Tibial artery (tissue), 4 donors: Measurements from ENCODE around the gene AQP5.

Experiments used
- DNase-seq, 2 donors: peaks; one replicate each; pipeline ENCODE4 v3.0.0-alpha.2; 2019
- H3K27ac ChIP-seq, 2 donors: fragments of 200-600 bp; sonication (generic) in 1 of 2; 1 replicate in 1 of 2; 2 replicates in 1 of 2; pipeline ENCODE4 v1.5.1; 2018 to 2019; ENCODE audit warnings: mild to moderate bottlenecking in 1 of 2
- H3K27me3 ChIP-seq, 2 donors: fragments of 200-600 bp; sonication (generic) in 1 of 2; one replicate each; pipeline versions ENCODE4 v1.5.1 to v1.6.0; 2016 to 2019
- H3K36me3 ChIP-seq, 3 donors: fragments of 200-600 bp; sonication (generic) in 2 of 3; one replicate each; pipeline ENCODE4 v1.5.1; 2016 to 2019; ENCODE audit warnings: mild to moderate bottlenecking in 2 of 3
- H3K4me1 ChIP-seq, 4 donors: fragments of 200-600 bp; sonication (generic) in 2 of 4; 1 replicate in 3 of 4; 2 replicates in 1 of 4; pipeline ENCODE4 v1.5.1; 2016 to 2019
- H3K4me3 ChIP-seq, 2 donors: fragments of 200-600 bp; sonication (generic) in 1 of 2; 1 replicate in 1 of 2; 2 replicates in 1 of 2; pipeline ENCODE4 v1.5.1; 2018 to 2019; ENCODE audit warnings: mild to moderate bottlenecking in 2 of 2
- H3K9me3 ChIP-seq, 3 donors: fragments of 200-600 bp; sonication (generic) in 1 of 3; one replicate each; pipeline ENCODE4 v1.5.1; 2016 to 2019
- intact Hi-C: fragments of 100-400 bp; cut with DNase I; formaldehyde crosslinking; loops from one replicate; pipeline ENCODE4 v1.15.0; 2023; ENCODE audit warnings: low total_unique reads
- TF ChIP-seq, protein P1 (sequence below), 2 experiments: fragments of 200-600 bp in 1 of 2; fragments of 450-650 bp in 1 of 2; IDR thresholded peaks; one replicate each; pipeline ENCODE4 v1.5.1; 2017 to 2019; ENCODE audit warnings: antibody characterized with exemption in 2 of 2, mild to moderate bottlenecking in 1 of 2, moderate library complexity in 1 of 2

AQP5 gene

DNA sequence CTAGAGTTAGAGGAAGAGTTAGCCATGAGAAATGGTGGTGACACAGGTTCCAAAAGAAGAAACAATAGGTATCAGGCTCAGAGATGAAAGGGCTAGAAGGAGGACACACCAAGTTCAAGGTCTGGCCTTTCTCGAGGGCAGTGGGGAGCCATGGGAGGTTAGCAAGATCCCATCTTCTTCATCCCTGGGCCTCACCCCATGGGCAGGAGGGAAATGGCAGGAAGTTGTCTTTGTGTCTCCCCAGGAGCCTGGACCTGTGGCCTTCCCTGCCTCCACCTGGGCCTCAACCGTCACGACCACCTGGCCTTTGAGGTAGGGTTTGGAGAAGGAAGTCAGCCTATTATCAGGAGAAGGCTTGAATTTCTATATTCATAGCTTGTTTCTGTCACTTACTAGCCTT is 17.0 kb upstream of the AQP5 start:
- Histone ChIP-seq H3K4me3 (no peak overlapping the region), H3K27me3 (peaks cover 0 to 2% of the 10 kb centered on the region in 2 donors), H3K4me1 (peaks cover 0 to 10% (median 5%) of the 10 kb centered on the region in 4 donors), H3K36me3 (no peaks in the 10 kb centered on the region), H3K9me3 (no peaks in the 10 kb centered on the region), H3K27ac (no peak overlapping the region)
- TF ChIP-seq, protein P1, sequence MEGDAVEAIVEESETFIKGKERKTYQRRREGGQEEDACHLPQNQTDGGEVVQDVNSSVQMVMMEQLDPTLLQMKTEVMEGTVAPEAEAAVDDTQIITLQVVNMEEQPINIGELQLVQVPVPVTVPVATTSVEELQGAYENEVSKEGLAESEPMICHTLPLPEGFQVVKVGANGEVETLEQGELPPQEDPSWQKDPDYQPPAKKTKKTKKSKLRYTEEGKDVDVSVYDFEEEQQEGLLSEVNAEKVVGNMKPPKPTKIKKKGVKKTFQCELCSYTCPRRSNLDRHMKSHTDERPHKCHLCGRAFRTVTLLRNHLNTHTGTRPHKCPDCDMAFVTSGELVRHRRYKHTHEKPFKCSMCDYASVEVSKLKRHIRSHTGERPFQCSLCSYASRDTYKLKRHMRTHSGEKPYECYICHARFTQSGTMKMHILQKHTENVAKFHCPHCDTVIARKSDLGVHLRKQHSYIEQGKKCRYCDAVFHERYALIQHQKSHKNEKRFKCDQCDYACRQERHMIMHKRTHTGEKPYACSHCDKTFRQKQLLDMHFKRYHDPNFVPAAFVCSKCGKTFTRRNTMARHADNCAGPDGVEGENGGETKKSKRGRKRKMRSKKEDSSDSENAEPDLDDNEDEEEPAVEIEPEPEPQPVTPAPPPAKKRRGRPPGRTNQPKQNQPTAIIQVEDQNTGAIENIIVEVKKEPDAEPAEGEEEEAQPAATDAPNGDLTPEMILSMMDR (IDR thresholded peaks at IDR 0.05): no peak
- no peak for DNase-seq
- intact Hi-C loops: loop anchor here (10.0 kb wide), 1 partner anchor 80 kb away; no protein-coding TSS in a partner anchor

DNA sequence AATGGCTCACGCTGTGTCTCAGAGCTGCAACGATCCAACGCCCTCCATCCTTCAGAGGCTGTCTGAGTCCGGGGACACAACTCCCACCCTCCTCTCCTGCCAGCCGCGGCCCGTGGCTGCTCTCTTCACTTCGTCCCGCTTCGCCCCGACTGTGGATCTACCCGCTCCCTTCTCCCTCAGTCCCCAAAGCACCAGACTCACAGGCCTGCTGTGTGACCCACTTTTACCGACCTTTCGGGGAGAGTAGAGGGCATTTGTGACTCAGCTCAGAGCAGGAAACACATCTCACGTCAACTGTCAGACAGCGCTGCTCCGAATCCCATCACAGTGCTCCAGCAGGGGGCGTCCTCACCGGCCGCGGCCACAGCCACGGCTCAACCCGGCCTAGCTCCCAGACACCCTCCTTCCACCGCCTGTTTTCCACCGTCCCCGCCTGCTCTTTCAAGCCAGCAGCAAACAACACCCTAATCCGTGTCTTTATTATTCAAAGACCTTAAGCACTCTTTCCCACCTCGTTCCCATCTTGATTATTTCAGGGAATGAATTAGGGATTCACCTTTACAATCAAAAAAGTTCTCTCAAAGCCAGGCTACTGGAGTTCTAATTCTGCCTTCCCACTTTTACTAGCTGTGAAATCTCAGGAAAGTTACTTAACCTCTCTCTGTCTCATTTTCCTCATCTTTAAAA is 16.1 kb upstream of the AQP5 start:
- peak overlapping the region in 1 of 2 donors; percentile 37 for H3K27ac ChIP-seq
- TF ChIP-seq, protein P1 (IDR thresholded peaks at IDR 0.05): peak; percentile 68 to 87
- peak overlapping the region in 1 of 2 donors; percentile 36 for H3K4me3 ChIP-seq
- intact Hi-C loops: loop anchor here (10.0 kb wide), 1 partner anchor 81 kb away; no protein-coding TSS in a partner anchor
- no peaks in the 10 kb centered on the region for H3K9me3 ChIP-seq
- peaks cover 0 to 9% of the 10 kb centered on the region in 2 donors for H3K27me3 ChIP-seq
- H3K4me1 ChIP-seq: peaks cover 0 to 10% (median 5%) of the 10 kb centered on the region in 4 donors
- peak; percentile 69 to 85 for DNase-seq
- no peaks in the 10 kb centered on the region for H3K36me3 ChIP-seq

DNA sequence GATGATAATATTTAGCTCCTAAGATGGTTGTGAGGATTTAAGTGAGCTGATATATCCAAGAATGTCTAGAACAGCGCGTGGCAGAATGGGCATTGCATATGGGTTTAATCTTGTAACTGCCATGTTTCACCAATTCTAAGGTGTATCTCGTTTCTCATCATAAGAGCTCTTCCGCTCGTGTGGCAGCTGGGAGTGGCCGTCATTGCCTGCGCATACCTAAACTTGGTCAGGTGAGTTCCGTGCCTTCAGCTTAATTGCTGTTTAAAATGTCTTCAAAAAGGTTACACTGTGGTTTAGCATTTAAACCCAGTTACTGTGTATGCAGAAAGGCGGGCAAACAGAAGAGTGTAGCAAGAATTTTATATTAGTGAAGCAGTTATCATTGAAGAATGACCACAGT is 15.6 kb upstream of the AQP5 start:
- intact Hi-C loops: loop anchor here (10.0 kb wide), 1 partner anchor 81 kb away; no protein-coding TSS in a partner anchor
- Histone ChIP-seq H3K36me3 (no peaks in the 10 kb centered on the region), H3K27me3 (peaks cover 0 to 14% of the 10 kb centered on the region in 2 donors), H3K27ac (no peak overlapping the region), H3K9me3 (no peaks in the 10 kb centered on the region), H3K4me3 (no peak overlapping the region), H3K4me1 (peaks cover 0 to 10% (median 5%) of the 10 kb centered on the region in 4 donors)
- TF ChIP-seq, protein P1 (IDR thresholded peaks at IDR 0.05): no peak
- DNase-seq: no peak

DNA sequence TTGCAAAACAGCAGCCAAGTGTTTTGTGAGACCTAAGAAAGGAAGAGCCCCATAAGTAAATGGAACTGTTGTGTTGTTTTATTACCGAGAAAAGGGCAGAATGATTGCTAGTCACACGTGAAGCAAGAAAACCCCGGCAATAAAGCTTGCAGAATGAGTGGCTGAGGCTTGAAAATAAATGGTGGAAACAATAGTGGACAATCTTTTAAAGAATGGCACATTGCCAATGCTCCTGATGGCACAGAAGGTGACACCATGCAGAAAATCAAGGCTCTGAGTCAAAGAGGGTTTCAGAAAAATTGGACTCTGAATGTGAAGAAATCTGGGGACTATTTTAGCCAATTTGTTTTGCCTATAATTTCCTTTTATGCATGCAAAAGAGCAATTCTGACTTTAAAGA is 15.2 kb upstream of the AQP5 start:
- no peaks in the 10 kb centered on the region for H3K9me3 ChIP-seq
- TF ChIP-seq, protein P1 (IDR thresholded peaks at IDR 0.05): no peak
- no peak for DNase-seq
- H3K4me1 ChIP-seq: peaks cover 0 to 10% (median 5%) of the 10 kb centered on the region in 4 donors
- intact Hi-C loops: loop anchor here (10.0 kb wide), 1 partner anchor 82 kb away; no protein-coding TSS in a partner anchor
- no peaks in the 10 kb centered on the region for H3K36me3 ChIP-seq
- peaks cover 0 to 14% of the 10 kb centered on the region in 2 donors for H3K27me3 ChIP-seq
- H3K4me3 ChIP-seq: no peak overlapping the region
- no peak overlapping the region for H3K27ac ChIP-seq

DNA sequence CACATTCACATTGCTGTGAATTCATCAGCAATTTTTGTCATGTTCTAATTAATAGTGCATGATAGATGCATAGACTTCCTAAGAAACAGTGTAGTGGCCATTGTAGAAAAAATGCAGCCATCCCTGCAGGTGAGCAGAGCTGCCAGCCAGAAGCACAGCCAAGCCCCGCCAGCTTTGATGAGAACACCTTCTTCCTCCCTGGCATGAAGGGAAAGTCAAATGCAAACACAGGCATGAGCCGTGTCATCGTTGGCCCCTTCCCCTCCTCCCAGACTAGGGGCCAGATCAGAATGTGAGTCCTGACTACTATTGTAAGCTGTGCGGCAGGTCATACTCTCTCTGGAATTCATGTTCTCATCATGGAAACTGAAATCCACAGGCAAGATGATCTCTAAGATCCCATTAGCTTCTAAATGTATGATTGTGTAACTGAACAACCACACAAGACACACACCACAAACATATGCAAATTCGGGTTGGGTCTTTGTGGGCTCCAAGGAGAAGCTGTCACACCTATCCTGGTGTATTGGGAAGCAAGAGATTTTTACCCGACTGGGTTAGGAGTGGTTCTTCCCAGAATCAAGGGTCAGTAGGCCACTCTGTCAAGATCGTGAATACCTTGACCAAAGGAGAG is 14.0 kb upstream of the AQP5 start:
- intact Hi-C loops: loop anchor here (10.0 kb wide), 1 partner anchor 83 kb away; no protein-coding TSS in a partner anchor
- Histone ChIP-seq H3K27ac (no peak overlapping the region), H3K27me3 (peaks cover 0 to 14% of the 10 kb centered on the region in 2 donors), H3K4me3 (no peak overlapping the region), H3K4me1 (peaks cover 0 to 10% (median 5%) of the 10 kb centered on the region in 4 donors), H3K9me3 (no peaks in the 10 kb centered on the region), H3K36me3 (no peaks in the 10 kb centered on the region)
- TF ChIP-seq, protein P1 (IDR thresholded peaks at IDR 0.05): no peak
- peak in 1 of 2 donors; percentile 42 for DNase-seq
